B cell (primary cell): Measurements from ENCODE around the gene CCDC117. TPM values are rescaled to one million over a fixed set of nuclear protein-coding genes. Genes with fewer than 3 reads are reported as not detected.

Source experiments
- ATAC-seq: fragments of 200-7000 bp; cut with Tn5 transposase; one replicate; pipeline ENCODE4 v1.10.0; 2021; ENCODE audit warnings: low read depth, mild to moderate bottlenecking, moderate number of reproducible peaks, moderate library complexity
- CTCF ChIA-PET: fragments of 350-600 bp; sonication (Branson Sonifier 250); formaldehyde crosslinking; loops from one replicate; lab custom pipeline; 2021; ENCODE audit warnings: antibody characterized with exemption, inconsistent platforms; lab: Charles Lee
- POLR2A ChIA-PET: fragments of 350-600 bp; sonication (Branson Sonifier 250); formaldehyde crosslinking; loops from one replicate; lab custom pipeline; 2021; ENCODE audit warnings: antibody characterized with exemption; lab: Charles Lee
- DNase-seq: peaks from one replicate; pipeline ENCODE4 v3.0.0; 2013
- H2AFZ ChIP-seq: 2 replicates; pipeline ENCODE4 v1.6.1; 2012; ENCODE audit warnings: mild to moderate bottlenecking, low read depth, low read length; ENCODE audit not compliant: insufficient read depth, poor library complexity, severe bottlenecking
- H3K27ac ChIP-seq, 2 donors: 1 replicate in 1 of 2; 2 replicates in 1 of 2; pipeline ENCODE4 v1.5.1; 2012 to 2013; ENCODE audit warnings: low read length in 2 of 2, mild to moderate bottlenecking in 2 of 2, moderate library complexity in 1 of 2
- H3K27me3 ChIP-seq, 4 experiments: fragments of 200-600 bp in 1 of 4; sonication (generic) in 1 of 4; replicated peaks in 1 of 4; 1 replicate in 2 of 4; 2 replicates in 2 of 4; pipeline versions ENCODE4 v1.6.1 to v1.7.0; 2013 to 2016; ENCODE audit warnings: low read length in 3 of 4, mild to moderate bottlenecking in 2 of 4, mixed read lengths in 1 of 4, moderate library complexity in 1 of 4; ENCODE audit not compliant: insufficient read depth in 4 of 4, control insufficient read depth in 3 of 4; ENCODE audit errors: control extremely low read depth in 1 of 4
- H3K36me3 ChIP-seq, 2 experiments: replicated peaks in 1 of 2; 1 replicate in 1 of 2; 2 replicates in 1 of 2; pipeline versions ENCODE4 v1.6.1 to v1.7.1; 2013; ENCODE audit warnings: low read length in 1 of 2; ENCODE audit not compliant: insufficient read depth in 2 of 2, control insufficient read depth in 1 of 2; ENCODE audit errors: control extremely low read depth in 1 of 2, extremely low read depth in 1 of 2
- H3K4me1 ChIP-seq, 2 donors: fragments of 200-600 bp in 1 of 2; sonication (generic) in 1 of 2; 1 replicate in 1 of 2; 2 replicates in 1 of 2; pipeline versions ENCODE4 v1.5.1 to v1.6.1; 2013 to 2017; ENCODE audit warnings: low read length in 2 of 2; ENCODE audit not compliant: control insufficient read depth in 2 of 2, insufficient read depth in 2 of 2
- H3K4me2 ChIP-seq: replicated peaks from 2 replicates; pipeline ENCODE3; 2012; ENCODE audit warnings: mild to moderate bottlenecking, low read depth, low read length; ENCODE audit not compliant: poor library complexity, severe bottlenecking
- H3K4me3 ChIP-seq, 5 experiments: fragments of 200-600 bp in 1 of 5; sonication (generic) in 1 of 5; 1 replicate in 3 of 5; 2 replicates in 2 of 5; pipeline versions ENCODE4 v1.5.1 to v1.7.0; 2011 to 2016; ENCODE audit warnings: low read length in 4 of 5, mild to moderate bottlenecking in 4 of 5, low read depth in 2 of 5, control low read depth in 1 of 5, moderate library complexity in 1 of 5; ENCODE audit not compliant: insufficient read depth in 1 of 5; ENCODE audit errors: control extremely low read depth in 1 of 5, extremely low read depth in 1 of 5
- H3K79me2 ChIP-seq: fragments of 200-600 bp; sonication (generic); one replicate; pipeline ENCODE4 v1.6.0; 2016; ENCODE audit warnings: low read length; ENCODE audit not compliant: control insufficient read depth, insufficient read depth
- H3K9ac ChIP-seq: fragments of 200-600 bp; sonication (generic); 2 replicates; pipeline ENCODE4 v1.6.1; 2017; ENCODE audit warnings: mild to moderate bottlenecking, low read length, moderate library complexity
- H3K9me3 ChIP-seq, 3 donors: one replicate each; pipeline versions ENCODE4 v1.6.1 to v1.7.1; 2013; ENCODE audit warnings: low read length in 2 of 3; ENCODE audit not compliant: control insufficient read depth in 2 of 3, insufficient read depth in 1 of 3; ENCODE audit errors: control extremely low read depth in 1 of 3
- H4K20me1 ChIP-seq: 2 replicates; pipeline ENCODE4 v1.6.0; 2012; ENCODE audit warnings: mild to moderate bottlenecking, low read length; ENCODE audit not compliant: insufficient read depth, control insufficient read depth, poor library complexity, severe bottlenecking
- H3K27ac Mint-ChIP-seq: one replicate; pipeline ENCODE4 v1.8.0; 2021; ENCODE audit warnings: mixed read lengths
- H3K27me3 Mint-ChIP-seq: one replicate; pipeline ENCODE4 v1.8.0; 2021; ENCODE audit warnings: mixed read lengths
- H3K4me1 Mint-ChIP-seq: one replicate; pipeline ENCODE4 v1.8.0; 2021; ENCODE audit warnings: mixed read lengths
- H3K4me3 Mint-ChIP-seq: one replicate; pipeline ENCODE4 v1.8.0; 2021; ENCODE audit warnings: mixed read lengths
- H3K9me3 Mint-ChIP-seq: one replicate; pipeline ENCODE4 v1.8.0; 2022; ENCODE audit warnings: mixed read lengths; ENCODE audit not compliant: insufficient read depth
- EZH2 ChIP-seq: IDR thresholded peaks from 2 replicates; pipeline ENCODE4 v1.6.1; 2012; ENCODE audit warnings: borderline replicate concordance, low read depth, mild to moderate bottlenecking, moderate library complexity, low read length; ENCODE audit not compliant: insufficient read depth, poor library complexity, severe bottlenecking
- WGBS: methylation state at CpG from one replicate; pipeline ENCODE4 v1.1.5; 2013; ENCODE audit warnings: missing lambda C conversion rate; ENCODE audit not compliant: insufficient coverage; 5-methylcytosine and 5-hydroxymethylcytosine counted together
- intact Hi-C: fragments of 100-400 bp; cut with micrococcal nuclease; formaldehyde crosslinking; loops from one replicate; pipeline ENCODE4 v1.10.0; 2022
- polyA plus RNA-seq: library from polyadenylated mRNA; depleted of rRNA; stranded (reverse); fragments of >200 nt; gene quantifications from 2 replicates; pipeline ENCODE4 v1.2.3, GENCODE V29; 2012
- total RNA-seq, 2 donors: library from RNA; stranded (reverse); fragments of 120-200 nt in 1 of 2; gene quantifications; 1 replicate in 1 of 2; 2 replicates in 1 of 2; pipeline versions ENCODE4 v1.2.3 to v1.2.4, GENCODE V29; 2013 to 2022
- TF ChIP-seq, protein P1 (sequence below): fragments of 200-600 bp; IDR thresholded peaks from one replicate; pipeline ENCODE4 v1.8.0; 2022; ENCODE audit warnings: antibody characterized with exemption, mild to moderate bottlenecking

The CCDC117 gene
- total and polyA plus RNA-seq, 2 donors (not counting 1 experiment from before 2014, with no cell fraction given), result 7.7 to 25.6 TPM

DNA sequence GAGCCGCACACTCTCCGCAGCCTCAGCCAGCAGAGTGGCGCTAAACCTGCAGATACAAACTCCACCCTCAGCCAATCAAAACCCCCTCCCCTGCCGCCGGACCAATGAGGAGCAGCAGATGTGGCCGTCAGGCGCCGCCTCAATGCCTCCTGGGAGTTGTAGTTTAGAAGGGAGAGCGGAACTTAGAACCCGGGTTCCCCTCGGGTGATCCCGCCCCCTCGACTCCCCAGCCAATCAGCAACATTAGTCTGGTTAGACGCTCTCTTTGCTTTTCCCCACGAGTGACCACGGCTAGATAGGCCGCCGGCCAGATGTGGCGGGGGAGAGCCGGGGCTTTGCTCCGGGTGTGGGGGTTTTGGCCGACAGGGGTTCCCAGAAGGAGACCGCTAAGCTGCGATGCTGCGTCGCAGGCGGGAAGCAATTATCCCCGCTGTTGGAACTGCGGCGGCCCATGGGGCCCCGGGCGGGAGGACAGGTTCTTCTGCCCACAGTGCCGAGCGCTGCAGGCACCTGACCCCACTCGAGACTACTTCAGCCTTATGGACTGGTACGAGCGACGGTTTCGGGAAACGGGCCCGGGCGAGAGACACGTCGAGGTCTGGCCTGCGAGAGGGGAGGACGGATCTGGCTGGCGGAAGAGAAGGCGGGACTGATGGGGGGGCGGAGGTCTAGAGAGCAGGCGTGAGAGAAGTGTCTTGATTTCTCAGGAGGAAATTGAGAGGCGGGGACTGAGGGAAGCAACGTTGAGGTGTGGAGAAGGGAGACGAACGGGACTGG, 30.5 kb upstream of the CCDC117 start, which contains the start of the genes CHEK2 and HSCB:
Gene CHEK2, minus strand, starts transcription at position 36 of the 777 bp plus-strand sequence. CDS start 7,099 bp downstream, outside the sequence.
Gene HSCB, plus strand, starts transcription at position 255 of the 777 bp plus-strand sequence. Its CDS starts 57 bp downstream, at position 312.
- Histone ChIP-seq H3K9me3 (no peaks in the 10 kb centered on the region), H2AFZ (peak within 1 kb of the TSS; percentile 94), H3K4me3 (peak within 1 kb of the TSS; percentile 74 to 99 (median 84)), H3K27me3 (no peaks in the 10 kb centered on the region), H3K79me2 (peaks cover 44% of the 10 kb centered on the region), H3K4me1 (peaks cover 10 to 18% of the 10 kb centered on the region in 2 donors), H3K4me2 (peak within 1 kb of the TSS; percentile 79), H3K36me3 (peaks cover 3 to 24% of the 10 kb centered on the region in 2 experiments), H4K20me1 (no peaks in the 10 kb centered on the region), H3K27ac (peak within 1 kb of the TSS; percentile 86 to 95), H3K9ac (peak within 1 kb of the TSS; percentile 88)
- WGBS, result under 1% methylated on average over 49 of the region's 54 CpGs
- DNase-seq (peak; percentile 98), ATAC-seq (peak; percentile 91)
- CTCF ChIA-PET, result interaction anchor here (0.6 to 1.3 kb wide), 4 partner anchors 30 to 854 kb away, joined by 3 to 5 read pairs (median 4); partner anchors contain the start of genes CCDC117 and XBP1
- intact Hi-C loops, result loop anchor here (1.0 to 5.0 kb wide), 4 partner anchors 30 to 1140 kb away; partner anchors contain the start of genes CCDC117, MTMR3, PITPNB and XBP1
- no peaks in the 10 kb centered on the region for H3K9me3 Mint-ChIP-seq
- peak within 1 kb of the TSS; percentile 83 for H3K27ac Mint-ChIP-seq
- POLR2A ChIA-PET, result interaction anchor here (0.7 to 1.4 kb wide), 3 partner anchors 18 to 31 kb away, joined by 3 to 5 read pairs (median 4); partner anchors contain the start of gene CCDC117
- peaks cover 26% of the 10 kb centered on the region for H3K4me1 Mint-ChIP-seq
- H3K27me3 Mint-ChIP-seq, result no peaks in the 10 kb centered on the region
- TF ChIP-seq, protein P1, sequence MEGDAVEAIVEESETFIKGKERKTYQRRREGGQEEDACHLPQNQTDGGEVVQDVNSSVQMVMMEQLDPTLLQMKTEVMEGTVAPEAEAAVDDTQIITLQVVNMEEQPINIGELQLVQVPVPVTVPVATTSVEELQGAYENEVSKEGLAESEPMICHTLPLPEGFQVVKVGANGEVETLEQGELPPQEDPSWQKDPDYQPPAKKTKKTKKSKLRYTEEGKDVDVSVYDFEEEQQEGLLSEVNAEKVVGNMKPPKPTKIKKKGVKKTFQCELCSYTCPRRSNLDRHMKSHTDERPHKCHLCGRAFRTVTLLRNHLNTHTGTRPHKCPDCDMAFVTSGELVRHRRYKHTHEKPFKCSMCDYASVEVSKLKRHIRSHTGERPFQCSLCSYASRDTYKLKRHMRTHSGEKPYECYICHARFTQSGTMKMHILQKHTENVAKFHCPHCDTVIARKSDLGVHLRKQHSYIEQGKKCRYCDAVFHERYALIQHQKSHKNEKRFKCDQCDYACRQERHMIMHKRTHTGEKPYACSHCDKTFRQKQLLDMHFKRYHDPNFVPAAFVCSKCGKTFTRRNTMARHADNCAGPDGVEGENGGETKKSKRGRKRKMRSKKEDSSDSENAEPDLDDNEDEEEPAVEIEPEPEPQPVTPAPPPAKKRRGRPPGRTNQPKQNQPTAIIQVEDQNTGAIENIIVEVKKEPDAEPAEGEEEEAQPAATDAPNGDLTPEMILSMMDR, result no peak
- TF ChIP-seq EZH2, result no peak
- H3K4me3 Mint-ChIP-seq, result peak within 1 kb of the TSS; percentile 87
